ENCODE measurements around the gene TUBGCP5.

DNA sequence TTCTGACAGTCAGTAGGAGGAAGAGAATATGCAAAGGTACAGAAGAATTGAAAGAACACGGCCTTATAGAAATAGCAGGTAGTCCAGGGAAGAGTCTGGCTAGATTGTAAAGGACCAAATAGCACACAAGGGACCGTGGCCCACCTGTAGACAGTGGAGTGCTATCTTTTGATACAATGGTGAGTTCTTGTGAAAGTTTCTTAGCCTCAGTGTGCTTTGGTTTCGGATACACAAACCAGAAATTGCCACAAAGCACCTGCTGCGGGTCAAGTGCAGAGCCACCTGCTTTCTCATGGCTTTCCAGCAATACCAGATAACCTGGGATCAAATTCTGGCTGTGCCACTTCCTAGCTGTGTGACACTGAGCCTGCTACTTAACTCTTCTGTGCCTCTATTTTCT, 36.6 kb upstream of the TUBGCP5 start:
- TF ChIP-seq, protein P1, sequence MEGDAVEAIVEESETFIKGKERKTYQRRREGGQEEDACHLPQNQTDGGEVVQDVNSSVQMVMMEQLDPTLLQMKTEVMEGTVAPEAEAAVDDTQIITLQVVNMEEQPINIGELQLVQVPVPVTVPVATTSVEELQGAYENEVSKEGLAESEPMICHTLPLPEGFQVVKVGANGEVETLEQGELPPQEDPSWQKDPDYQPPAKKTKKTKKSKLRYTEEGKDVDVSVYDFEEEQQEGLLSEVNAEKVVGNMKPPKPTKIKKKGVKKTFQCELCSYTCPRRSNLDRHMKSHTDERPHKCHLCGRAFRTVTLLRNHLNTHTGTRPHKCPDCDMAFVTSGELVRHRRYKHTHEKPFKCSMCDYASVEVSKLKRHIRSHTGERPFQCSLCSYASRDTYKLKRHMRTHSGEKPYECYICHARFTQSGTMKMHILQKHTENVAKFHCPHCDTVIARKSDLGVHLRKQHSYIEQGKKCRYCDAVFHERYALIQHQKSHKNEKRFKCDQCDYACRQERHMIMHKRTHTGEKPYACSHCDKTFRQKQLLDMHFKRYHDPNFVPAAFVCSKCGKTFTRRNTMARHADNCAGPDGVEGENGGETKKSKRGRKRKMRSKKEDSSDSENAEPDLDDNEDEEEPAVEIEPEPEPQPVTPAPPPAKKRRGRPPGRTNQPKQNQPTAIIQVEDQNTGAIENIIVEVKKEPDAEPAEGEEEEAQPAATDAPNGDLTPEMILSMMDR (IDR thresholded peaks at IDR 0.05) = no peak
- no peak for TF ChIP-seq POLR2A (IDR thresholded peaks at IDR 0.05)
